HL-60/S4 treated with phorbol 12-myristate 13-acetate at 8.2 ng/mL for 4 days and 3 days (cell line): ENCODE data around the gene TRIM66.

Experiments used
- in situ Hi-C: fragments of 300-500 bp; cut with MboI; formaldehyde crosslinking; loops from 2 replicates; pipeline ENCODE4 v1.15.0; 2022; ENCODE audit warnings: low sequenced_read_pairs

The TRIM66 gene

DNA sequence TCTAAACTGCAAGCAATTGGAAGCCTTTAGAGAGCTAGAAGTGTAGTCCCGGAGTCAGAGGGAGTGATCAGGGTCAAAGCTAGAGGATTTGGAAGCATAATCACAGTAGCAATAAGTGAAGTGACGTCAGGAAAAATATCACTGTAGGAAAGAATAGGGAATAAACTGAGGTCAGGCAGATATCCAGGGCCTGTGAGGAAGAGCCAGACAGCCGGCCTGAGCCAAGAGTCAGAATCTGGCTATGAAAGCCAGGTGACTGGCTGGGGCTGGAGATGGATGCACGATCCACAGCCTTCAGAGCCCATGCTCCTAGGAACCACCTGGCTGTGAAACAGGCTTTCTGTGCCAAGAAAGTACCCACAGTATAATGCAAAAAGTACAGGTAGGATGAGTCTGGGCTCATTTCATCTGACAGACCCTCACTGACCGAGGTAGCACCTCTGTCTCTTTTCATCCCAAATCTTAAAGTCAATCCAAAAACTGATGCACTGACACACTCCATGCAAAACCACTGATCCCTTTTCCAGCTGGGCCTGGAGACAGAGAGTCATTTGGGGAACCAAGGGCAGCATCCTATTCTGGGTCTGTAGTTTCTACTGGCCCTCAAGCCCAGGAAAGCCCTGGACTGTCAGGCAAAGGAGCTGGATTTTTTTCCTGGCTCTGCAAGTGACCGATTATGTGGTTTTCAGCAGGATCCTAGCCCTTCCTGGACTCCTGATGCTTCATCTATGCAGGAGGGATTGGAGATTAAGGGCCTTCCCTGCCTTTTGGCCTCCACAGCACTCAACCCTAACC lies 21.3 kb downstream of the TRIM66 start:
- in situ Hi-C loops = no loop called here

DNA sequence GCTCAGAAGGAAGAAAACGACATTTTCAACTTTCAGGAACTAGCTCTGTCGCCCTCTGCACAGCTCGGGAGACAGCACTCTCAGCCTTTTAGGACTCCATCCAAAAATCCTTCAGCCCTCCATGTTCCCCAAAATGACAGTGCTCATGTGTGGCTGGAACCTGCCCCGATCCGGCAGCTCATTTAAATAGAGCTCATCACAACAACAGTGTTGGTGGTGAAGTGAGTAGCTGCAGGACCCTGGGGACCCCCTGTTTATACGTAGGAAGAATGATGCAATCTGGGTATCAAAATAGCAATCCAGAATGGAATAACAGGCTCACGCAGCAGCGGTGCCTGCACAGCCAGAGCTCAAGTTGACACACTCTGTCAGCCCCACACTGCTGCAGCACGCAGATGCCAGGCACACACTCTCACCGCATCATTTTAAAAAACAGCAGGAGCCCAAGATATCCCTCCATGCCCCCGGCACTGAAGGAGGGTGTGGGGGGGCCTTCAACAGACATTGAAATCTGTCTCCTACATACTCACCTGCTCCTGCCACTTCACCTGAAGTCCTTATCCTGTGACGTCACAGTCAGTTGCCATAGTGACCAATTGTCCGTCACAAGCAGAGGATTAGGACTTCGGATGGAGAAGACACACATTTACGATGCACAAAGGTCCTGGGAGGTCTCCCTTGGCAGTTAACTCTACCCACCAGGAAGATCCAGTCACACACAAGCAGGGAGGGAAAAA lies 24.0 kb downstream of the TRIM66 start:
- in situ Hi-C loops = no loop called here

DNA sequence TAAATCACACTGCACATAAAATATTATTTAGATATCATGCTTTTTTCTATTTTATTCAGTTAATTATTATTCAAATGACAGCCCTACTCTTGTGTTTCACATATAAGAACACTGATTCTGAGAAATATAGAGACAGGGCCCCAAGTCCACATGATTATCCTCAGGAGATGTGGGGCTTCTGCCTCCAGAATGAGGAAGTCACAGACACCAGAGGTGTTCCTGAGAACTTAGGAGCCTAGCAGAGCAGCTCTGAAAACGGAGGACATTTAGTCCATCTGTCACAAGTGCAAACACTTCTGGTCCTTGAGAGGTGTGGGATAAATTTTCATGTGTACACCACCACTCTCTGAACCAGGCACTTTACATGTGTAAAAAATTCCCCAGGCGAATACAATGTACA lies 26.2 kb downstream of the TRIM66 start:
- in situ Hi-C loops = no loop called here

DNA sequence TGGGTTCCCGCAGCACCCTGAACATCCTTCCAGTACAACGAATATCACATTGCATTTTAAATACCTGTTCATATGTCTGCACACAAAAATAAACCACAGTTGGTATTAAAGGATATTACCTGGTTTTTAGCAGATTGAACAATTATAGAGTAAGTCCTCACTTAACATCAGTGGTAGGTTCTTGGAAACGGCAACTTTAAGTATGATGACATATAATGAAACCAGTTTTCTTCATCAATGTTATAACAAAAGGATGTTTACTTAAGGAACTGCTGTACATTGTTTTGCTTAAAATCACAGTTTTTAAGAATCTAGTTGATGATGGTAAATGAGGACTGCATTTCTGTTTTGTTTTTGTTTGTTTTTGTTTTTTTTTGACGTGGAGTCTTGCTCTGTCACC lies 28.0 kb downstream of the TRIM66 start:
- in situ Hi-C loops = no loop called here

DNA sequence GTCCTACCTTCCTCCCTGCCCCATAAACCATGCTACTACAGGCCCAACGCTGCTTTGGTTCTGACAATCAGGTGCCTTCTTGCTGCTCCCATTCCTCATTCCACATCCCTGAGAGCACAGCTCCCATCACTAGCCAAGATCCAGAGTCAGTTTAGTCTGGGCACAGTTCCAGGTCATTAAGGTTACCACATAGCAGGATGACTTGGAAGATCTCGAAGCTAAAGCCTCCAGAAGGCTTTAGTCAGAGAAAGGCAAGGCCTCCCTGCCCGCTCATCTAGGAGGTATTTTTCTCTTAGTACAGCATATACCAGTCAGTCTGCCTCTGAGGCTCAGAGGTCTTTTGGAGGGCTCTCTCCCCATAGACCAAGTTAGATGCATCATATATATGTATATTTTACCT lies 30.3 kb downstream of the TRIM66 start:
- in situ Hi-C loops = no loop called here

DNA sequence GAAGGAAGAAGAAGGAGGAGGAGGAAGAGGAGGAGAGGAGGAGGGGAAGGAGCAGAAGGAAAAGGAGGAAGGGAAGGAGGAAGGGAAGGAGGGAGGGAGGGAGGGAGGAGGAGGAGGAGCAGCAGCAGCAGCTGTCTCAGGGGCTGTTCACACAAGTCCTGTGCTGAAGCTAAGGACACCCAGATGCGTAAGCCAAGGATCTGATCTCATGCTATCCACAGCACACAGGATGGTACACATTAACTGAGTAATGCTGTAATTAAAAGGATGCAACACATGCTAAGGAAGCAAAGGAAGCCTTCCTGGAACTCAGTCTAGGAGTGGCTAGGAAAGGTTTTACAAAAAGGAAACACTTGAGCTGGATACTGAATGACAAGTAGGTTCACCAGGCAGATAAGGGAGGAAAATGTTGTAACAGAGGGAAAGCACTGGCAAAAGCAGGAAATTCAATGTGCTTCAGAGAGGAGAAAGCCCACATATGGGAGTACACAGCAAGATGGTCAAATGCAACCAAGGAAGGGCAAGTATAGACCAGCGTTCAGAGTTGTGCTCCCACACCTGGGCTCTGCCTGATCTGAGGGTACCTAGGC lies 32.0 kb downstream of the TRIM66 start:
- in situ Hi-C loops = no loop called here

DNA sequence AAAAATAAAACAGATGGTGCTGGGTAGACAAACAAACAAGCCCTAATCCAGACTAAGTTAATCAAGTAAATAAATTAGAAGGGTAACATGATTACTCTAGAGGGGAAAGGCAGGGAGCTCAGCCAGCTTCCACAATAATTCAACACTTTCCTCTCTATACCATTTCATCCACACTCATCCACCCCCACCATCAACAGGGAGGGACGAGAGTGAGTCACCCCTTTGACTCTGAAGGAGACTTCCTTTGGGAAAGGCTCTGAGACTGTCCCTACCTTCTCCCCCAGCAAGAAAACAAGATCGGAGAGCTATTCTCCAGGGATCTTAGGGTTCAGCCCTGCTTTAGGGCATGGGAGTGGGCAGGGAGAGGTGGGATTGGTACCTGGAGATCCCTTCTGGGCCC lies 33.1 kb downstream of the TRIM66 start:
- in situ Hi-C loops = no loop called here

DNA sequence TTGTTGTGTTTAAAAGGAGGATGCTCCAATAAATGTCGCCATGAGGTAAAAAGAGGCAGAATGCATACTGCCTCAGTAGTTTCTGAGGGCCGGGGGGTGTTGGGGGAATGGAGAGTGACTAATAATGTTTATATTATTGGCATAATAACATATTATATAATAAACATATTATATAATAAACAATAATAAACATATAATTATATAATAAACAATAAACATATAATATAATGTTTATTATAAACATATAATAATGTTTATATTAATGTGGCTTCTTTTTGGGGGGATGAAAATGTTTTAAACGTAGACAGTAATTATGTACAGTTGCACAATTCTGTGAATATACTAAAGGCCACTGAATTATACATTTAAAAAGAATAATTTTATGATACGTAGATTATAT lies 35.6 kb downstream of the TRIM66 start:
- in situ Hi-C loops = no loop called here

DNA sequence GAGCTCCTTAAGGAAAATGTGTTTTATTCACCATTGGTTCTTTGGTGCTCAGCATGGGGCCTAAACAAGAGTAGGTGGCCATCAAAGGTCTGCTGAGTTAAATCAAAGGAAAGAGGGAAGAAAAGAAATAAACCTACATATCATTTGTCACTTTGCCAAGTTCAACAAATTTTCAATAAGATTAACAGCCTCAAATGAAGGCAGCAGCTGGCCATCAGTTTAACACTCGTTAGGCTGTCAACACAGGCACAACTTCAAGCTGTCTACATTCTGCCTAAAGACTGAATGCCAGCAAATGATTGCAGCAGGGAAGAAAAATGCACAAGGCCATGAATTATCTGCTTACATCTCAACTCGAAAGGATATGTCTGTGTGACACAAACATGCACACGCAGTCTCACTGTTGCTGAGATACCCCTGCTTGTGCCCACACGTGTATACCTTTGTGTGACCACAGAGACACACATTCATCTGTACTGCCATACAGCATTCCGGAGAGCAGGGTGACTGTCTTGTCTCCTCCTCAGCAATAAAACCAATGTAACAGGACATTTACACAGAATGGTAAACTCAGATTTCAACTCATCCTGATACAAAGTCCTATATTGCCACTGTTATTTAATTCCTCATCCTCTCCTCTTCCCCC lies 40.1 kb downstream of the TRIM66 start:
- in situ Hi-C loops = no loop called here

DNA sequence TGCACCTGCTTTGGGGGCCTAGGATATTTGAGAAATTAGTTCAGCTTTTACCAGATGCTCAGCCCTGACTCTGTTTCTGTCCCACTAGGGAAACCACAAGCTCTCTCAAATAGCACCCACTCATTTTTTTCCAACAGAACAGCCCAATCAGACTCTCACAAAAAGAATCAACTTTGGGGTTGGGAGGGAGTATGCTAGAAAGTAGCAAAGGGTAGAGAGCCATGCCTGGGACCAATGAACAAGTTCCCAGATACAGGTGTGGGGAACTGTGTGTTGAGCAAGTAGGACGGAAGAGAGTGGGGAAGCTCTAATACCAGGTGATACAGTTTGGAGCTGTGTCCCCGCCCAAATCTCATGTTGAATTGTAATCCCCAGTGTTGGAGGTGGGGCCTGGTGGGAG lies 41.1 kb downstream of the TRIM66 start:
- in situ Hi-C loops = no loop called here

DNA sequence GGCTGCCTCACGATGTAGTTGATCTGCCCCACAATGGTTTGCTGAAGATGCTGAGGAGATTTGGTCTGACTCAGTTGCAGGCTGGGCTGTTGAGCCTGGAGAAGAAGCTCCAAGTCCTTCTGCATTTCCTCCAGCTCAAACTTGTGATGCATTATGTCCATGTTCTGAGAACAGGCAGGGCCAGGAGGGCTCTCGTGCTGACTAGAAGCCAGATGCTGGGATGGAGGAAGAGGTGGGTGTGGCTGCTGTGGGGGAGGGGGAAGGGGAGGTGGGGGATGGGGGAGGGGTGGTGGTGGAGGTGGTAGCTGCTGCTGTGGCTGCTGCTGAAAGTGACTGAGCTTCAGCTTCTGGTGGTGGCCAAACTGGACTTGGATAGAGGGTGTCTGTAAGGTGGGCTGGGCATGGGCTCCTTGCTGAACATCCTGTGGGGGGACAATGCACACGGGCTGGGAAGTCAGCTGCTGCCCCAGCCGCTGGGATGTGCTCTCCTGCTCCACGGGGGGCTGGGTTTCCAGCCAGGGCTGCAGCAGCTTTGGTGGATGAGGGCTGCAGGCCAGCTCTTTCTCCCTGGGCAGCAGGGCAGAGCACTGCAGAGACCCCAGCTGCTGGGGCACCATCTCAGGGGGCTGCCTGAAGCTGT lies 42.1 kb downstream of the TRIM66 start:
- in situ Hi-C loops = no loop called here

DNA sequence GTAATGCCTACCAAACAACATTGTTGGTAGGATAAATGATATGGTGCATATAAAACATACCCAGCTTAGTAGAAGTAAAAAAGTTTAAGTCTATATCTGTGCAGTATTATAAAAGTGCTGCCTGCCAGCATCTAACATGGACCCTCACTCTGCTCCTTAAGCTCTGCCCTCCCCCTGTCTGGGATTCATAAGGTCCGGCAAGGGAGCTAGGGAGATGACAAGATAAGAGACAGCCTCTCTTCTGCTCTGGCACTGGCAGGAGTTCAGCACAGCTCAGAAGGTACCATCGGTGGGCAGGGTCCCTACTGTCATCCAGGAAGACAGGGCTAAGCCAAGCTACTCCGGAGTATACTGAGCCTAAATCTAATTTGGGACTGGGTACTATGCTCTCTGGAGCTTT lies 42.8 kb downstream of the TRIM66 start:
- in situ Hi-C loops = no loop called here

DNA sequence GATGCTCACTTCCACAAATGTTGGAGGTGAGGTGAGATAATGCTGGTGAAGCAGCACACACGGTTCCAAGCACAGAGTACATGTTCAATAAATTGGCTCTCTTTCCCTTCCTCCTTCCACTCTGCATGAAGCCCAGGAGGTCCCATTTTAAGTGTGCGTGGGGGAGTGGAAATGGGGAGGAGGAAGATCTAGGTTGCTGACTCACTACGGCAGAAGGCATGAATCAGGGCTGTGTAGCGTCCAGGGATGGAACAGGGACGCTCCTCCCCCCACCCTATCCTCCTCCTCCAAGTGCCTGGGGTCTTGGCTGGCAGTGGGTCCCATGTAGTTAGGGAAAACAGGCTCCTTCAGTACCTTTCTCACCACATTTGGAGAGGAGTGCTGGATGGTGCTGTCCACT lies 44.2 kb downstream of the TRIM66 start:
- in situ Hi-C loops = no loop called here

DNA sequence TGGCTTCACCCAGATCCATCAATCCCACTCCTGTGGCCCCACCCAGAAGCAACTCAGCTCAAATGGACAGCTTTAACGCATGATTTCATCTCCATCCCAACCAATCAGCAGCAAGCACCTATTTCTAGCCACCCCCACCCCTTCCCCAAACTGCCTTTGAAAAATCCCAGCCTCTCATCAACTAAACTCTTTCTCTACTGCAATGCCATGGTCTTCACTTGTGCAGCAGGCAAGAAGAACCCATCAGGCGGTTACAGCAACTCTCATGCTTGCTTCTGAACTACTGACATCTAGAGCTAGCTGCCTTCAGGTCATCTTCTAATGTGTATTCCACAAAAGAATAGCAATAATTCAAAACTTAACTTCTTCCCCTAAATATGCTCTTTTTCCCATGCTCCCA lies 46.3 kb downstream of the TRIM66 start:
- in situ Hi-C loops = no loop called here

DNA sequence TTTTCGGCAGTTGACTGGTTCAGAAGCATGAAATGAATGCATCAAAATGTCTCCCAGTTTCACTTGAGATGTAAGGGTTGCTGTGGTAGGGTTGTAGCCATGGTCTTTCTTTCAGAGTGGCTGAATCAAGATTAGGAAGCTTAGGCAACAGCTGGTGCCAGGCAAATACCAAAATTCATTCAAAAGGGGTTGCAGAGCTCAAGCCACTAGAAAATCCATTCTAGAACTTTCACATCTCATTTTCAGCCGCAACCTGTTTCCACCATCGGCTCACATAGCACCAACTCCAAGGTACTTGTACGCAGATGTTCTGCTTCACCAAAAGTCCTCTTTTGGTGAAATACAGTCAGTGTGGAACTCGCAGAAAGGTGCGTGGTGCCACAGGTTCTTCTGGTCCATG lies 48.0 kb downstream of the TRIM66 start:
- in situ Hi-C loops = no loop called here

DNA sequence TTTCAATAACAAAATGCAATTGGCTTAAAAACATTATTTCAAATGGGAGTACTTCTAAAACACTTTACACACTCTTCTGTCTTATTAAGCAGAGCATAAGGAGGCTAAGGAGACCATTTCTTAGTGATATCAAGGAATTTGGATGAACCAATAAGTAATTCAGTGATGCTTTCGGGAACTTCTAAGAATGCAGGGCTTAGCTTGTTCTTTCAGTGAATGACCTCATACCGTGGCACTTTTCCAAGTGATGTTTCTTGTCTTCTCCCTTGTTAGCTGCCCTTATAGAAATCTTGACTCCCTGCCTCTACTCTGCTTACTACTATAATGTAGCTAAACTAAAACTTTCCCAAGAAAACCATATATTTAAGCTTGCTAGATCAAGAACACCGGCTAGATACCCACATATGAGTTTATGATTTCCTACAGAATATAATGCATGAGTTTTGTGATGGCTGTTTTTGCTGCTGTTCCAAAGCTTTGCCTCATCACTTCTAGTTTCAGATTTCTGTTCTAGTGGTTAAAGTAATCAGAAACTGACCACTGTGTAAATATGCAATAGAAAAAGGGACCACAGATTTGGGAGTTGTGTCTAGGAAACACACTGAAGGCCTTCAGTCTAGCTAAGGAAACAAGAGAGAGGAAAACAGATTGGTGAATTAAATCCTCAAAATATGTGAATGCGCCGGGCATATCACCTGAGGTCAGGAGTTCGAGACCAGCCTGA lies 50.9 kb downstream of the TRIM66 start:
- in situ Hi-C loops = no loop called here

DNA sequence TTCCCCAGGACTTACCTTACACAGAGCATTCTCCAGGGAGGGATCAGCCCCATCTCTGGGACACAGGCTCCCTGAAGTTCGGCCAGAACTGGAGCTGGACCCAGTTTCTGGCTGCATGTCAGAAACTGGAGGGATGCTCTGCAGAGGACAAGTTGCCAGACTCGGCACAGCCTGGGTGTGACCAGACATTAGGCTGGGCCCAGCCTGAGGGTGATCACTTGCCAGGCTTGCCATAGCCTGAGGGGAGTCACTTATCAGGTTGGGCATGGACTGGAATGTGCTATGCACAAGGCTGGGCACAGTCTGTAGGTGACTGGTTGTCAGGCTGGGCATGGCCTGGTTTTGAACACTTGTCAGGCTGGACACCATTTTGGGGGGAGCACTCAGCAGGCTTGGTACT lies 57.8 kb downstream of the TRIM66 start:
- in situ Hi-C loops = no loop called here

DNA sequence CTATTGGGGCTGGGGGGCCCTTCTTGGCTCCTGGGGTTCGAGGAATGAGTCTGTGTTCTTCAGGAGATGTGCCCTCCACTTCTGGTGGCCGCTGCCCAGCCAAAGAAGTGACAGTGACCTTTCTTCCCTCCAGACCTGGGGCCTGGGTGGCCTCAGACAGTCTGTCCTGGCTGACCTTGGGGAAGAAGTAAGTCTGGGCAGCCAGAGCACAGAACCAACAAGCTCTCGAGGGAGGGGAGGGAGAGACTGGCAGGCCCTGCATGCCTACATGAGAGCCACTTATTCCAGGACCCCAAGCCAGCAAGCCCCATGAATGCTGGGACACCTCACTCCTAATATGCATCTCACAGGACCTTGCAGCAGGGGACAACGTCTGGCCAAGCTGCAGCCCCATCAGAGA lies 61.3 kb downstream of the TRIM66 start:
- in situ Hi-C loops = no loop called here

DNA sequence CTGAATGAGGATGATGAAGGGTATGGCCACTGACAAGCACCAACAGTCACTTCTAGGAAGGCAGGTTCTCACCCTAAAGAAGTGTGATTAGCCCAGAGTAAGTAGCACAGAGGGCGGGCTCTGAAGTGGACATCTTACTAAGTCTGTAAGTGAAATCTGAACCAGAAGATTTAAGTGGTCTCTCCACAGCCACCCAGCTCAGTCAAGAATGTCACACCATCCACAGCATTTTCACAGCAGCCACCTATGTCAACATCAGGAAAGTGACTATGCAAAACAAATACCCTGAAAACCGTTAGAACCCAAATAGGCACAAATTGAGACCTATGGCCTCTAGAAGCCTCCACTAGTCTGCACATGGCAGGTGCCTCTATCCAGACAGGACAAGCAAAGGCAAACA lies 65.4 kb downstream of the TRIM66 start:
- in situ Hi-C loops = no loop called here

DNA sequence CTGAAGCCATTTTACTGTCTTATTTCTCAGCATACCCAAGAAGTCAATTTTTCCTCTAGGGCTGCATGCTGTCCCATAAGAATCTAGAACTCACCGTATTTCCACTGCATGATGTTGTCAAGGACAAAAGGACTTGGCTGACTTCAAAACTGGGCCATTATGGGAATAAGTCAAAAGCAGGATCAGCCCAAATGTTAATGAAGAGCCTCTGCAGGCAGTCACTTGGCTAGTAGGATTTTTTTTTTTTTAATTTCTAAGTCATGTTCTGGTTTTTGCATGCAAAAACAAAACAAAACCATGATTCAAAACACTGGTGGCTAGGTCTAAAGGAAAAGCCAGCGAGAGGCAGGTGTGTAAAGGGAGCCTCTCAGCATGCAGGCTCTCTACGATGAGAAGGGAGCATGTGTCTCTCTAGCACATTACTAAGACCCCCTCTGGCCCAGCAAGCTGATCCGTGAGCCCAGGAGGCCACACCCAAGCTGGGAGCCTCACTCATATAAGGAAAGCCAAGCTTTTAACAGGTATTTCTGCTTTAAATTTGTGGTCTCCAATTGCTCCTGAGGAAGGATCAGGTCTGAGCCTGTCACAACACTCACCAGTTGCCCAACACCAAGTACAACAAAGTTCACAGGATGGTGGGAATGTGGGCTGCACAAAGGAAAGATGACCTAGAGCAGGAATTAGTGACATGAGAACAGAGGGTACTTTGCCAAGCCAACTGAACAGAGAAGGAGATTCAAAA lies 67.0 kb downstream of the TRIM66 start:
- in situ Hi-C loops = no loop called here
